Central memory CD8-positive, alpha-beta T cell (primary cell): Measurements from ENCODE around the gene MSI1.

Experiments
- ATAC-seq: fragments of 150-1000 bp; cut with Tn5 transposase; replicated peaks from 2 replicates; pipeline ENCODE4 v1.10.0; 2022; ENCODE audit warnings: mild to moderate bottlenecking, moderate FRiP score, moderate number of reproducible peaks; ENCODE audit not compliant: poor library complexity, severe bottlenecking; ENCODE audit errors: extremely low read depth
- DNase-seq, 2 donors: peaks; one replicate each; pipeline ENCODE4 v3.0.0; 2021; ENCODE audit warnings: low spot score in 2 of 2
- H3K27ac Mint-ChIP-seq: one replicate; pipeline ENCODE4 v1.8.0; 2022; ENCODE audit warnings: low read depth, mild to moderate bottlenecking, moderate library complexity, mixed read lengths
- H3K27me3 Mint-ChIP-seq: one replicate; pipeline ENCODE4 v1.8.0; 2022; ENCODE audit warnings: mixed read lengths
- H3K36me3 Mint-ChIP-seq: one replicate; pipeline ENCODE4 v1.8.0; 2022; ENCODE audit warnings: mild to moderate bottlenecking, moderate library complexity, mixed read lengths; ENCODE audit not compliant: insufficient read depth
- H3K4me1 Mint-ChIP-seq: one replicate; pipeline ENCODE4 v1.8.0; 2022; ENCODE audit warnings: mixed read lengths
- H3K4me3 Mint-ChIP-seq: one replicate; pipeline ENCODE4 v1.8.0; 2022; ENCODE audit warnings: mild to moderate bottlenecking, moderate library complexity, mixed read lengths
- H3K9me3 Mint-ChIP-seq: one replicate; pipeline ENCODE4 v1.8.0; 2022; ENCODE audit warnings: mixed read lengths

Gene MSI1

DNA sequence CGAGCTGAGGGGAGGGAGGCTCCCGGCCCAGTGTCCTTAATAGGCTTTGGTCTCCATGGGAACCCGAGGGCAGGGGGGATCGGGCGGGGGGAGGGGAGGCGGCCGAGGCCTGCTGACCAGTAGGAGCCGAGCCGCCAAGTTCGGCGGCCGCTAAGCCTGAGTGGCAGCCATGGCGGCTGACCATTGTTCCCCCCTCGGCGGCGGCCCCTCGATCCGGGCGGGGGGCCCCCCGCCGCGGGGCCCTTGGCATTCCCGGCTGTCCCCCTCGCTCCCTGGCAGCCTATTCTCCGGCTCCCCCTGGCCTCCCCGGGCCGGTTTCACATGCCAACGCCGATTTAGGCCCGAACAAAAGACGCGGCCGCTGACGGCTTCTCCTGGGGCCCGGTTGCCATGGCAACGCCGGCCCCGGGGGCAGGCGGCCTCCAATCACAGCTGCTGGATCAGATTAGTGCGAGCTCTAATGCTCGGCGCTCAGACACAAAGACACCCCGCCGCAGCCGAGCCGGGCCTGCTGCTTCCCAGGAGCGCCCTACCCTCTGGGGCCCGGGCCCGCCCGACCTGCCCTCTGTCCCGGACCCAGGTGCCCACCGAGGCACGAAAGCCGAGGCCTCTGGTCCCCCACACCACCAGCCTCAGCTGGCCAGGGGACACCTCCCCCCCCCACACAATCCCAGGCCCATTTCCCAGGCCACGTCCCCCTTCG, 7.3 kb downstream of the MSI1 start:
- Mint-ChIP-seq H3K27ac (no peak overlapping the region), H3K4me3 (no peak overlapping the region), H3K9me3 (no peaks in the 10 kb centered on the region), H3K27me3 (peaks cover 92% of the 10 kb centered on the region), H3K4me1 (peaks cover 9% of the 10 kb centered on the region), H3K36me3 (no peaks in the 10 kb centered on the region)
- ATAC-seq (no peak), DNase-seq (no peak)

- Mint-ChIP-seq H3K27me3 (peaks cover 67% of the 10 kb centered on the region), H3K9me3 (no peaks in the 10 kb centered on the region), H3K36me3 (no peaks in the 10 kb centered on the region), H3K27ac (no peak overlapping the region), H3K4me3 (no peak overlapping the region), H3K4me1 (peaks cover 9% of the 10 kb centered on the region)
- DNase-seq, result no peak
- ATAC-seq, result no peak
These were observed 9.8 kb downstream of the MSI1 start for GRCh38 chr12:120359128-120359527.

GRCh38 chr12:120358412-120359100, 10.4 kb downstream of the MSI1 start:
- H3K36me3 Mint-ChIP-seq, result no peaks in the 10 kb centered on the region
- DNase-seq (no peak), ATAC-seq (no peak)
- peaks cover 9% of the 10 kb centered on the region for H3K4me1 Mint-ChIP-seq
- H3K27ac Mint-ChIP-seq, result no peak overlapping the region
- no peaks in the 10 kb centered on the region for H3K9me3 Mint-ChIP-seq
- peaks cover 61% of the 10 kb centered on the region for H3K27me3 Mint-ChIP-seq
- H3K4me3 Mint-ChIP-seq, result no peak overlapping the region

GRCh38 chr12:120357104-120357503, 11.9 kb downstream of the MSI1 start:
- Mint-ChIP-seq H3K9me3 (no peaks in the 10 kb centered on the region), H3K4me1 (peaks cover 5% of the 10 kb centered on the region), H3K27me3 (peaks cover 47% of the 10 kb centered on the region), H3K36me3 (no peaks in the 10 kb centered on the region), H3K4me3 (no peak overlapping the region), H3K27ac (no peak overlapping the region)
- DNase-seq, result no peak
- no peak for ATAC-seq

DNA sequence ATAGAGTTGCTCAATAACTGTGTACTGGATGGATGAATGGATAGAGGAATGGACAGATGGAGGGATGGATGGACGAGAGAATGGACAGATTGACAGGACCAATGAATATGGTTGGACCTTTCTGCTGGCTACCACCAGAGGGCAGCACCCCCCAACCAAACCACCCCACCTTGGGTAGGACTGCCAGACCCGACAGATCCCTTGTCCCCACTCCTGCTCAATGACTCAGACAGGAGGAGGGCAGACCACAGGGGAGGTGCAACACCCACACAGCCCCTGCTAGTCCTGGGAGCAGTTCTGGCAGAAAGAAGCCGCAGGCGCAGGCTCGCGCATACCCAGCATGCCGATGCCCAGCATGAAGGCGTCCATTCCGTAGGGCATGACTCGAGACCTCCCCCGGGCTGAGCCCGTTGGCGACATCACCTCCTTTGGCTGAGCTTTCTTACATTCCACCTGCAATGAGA, 12.4 kb downstream of the MSI1 start:
- peak; percentile 79 for ATAC-seq
- H3K36me3 Mint-ChIP-seq, result no peaks in the 10 kb centered on the region
- no peak overlapping the region for H3K27ac Mint-ChIP-seq
- no peak overlapping the region for H3K4me3 Mint-ChIP-seq
- no peaks in the 10 kb centered on the region for H3K9me3 Mint-ChIP-seq
- DNase-seq, result peak; percentile 49 to 65
- H3K4me1 Mint-ChIP-seq, result peaks cover under 1% of the 10 kb centered on the region
- H3K27me3 Mint-ChIP-seq, result peaks cover 44% of the 10 kb centered on the region

- Mint-ChIP-seq H3K4me1 (no peaks in the 10 kb centered on the region), H3K27me3 (peaks cover 34% of the 10 kb centered on the region), H3K36me3 (no peaks in the 10 kb centered on the region), H3K27ac (no peak overlapping the region), H3K9me3 (no peaks in the 10 kb centered on the region), H3K4me3 (no peak overlapping the region)
- DNase-seq, result no peak
- no peak for ATAC-seq
These were observed 15.2 kb downstream of the MSI1 start for GRCh38 chr12:120353556-120354317.

GRCh38 chr12:120353136-120353535, 15.8 kb downstream of the MSI1 start:
- Mint-ChIP-seq H3K27me3 (peaks cover 28% of the 10 kb centered on the region), H3K4me1 (no peaks in the 10 kb centered on the region), H3K27ac (no peak overlapping the region), H3K4me3 (no peak overlapping the region), H3K36me3 (no peaks in the 10 kb centered on the region), H3K9me3 (no peaks in the 10 kb centered on the region)
- no peak for ATAC-seq
- DNase-seq, result no peak

- no peak for DNase-seq
- no peaks in the 10 kb centered on the region for H3K9me3 Mint-ChIP-seq
- no peak for ATAC-seq
- H3K27ac Mint-ChIP-seq, result no peak overlapping the region
- H3K36me3 Mint-ChIP-seq, result peaks cover 2% of the 10 kb centered on the region
- H3K4me1 Mint-ChIP-seq, result no peaks in the 10 kb centered on the region
- no peak overlapping the region for H3K4me3 Mint-ChIP-seq
- peaks cover 20% of the 10 kb centered on the region for H3K27me3 Mint-ChIP-seq
These were observed 16.8 kb downstream of the MSI1 start for GRCh38 chr12:120352117-120352516.

- H3K27me3 Mint-ChIP-seq, result peaks cover 31% of the 10 kb centered on the region
- no peak for DNase-seq
- no peak overlapping the region for H3K4me3 Mint-ChIP-seq
- no peaks in the 10 kb centered on the region for H3K9me3 Mint-ChIP-seq
- H3K36me3 Mint-ChIP-seq, result peaks cover 2% of the 10 kb centered on the region
- no peak overlapping the region for H3K27ac Mint-ChIP-seq
- no peaks in the 10 kb centered on the region for H3K4me1 Mint-ChIP-seq
- ATAC-seq, result no peak
These were observed 18.2 kb downstream of the MSI1 start for GRCh38 chr12:120350576-120351350.

DNA sequence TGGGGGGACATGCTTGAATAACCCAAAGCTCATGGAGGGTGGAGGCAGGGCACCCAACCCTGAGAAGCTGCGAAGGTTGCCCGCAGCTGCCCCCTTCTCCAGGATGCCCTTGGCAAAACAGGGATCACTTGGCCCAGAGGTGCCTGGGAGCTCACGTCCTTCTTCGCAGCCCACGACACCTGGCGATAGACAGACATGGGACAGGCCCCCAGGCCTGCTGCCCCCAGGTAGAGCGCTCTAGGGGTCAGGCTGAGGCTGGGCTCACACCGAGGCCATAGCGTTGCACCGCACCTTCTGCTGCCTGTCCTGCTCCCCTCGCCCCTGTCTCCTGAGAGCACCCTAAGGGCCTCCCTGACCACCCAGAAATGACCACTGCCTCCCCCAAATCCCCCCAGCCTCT, 21.2 kb downstream of the MSI1 start:
- Mint-ChIP-seq H3K27me3 (peaks cover 31% of the 10 kb centered on the region), H3K4me1 (no peaks in the 10 kb centered on the region), H3K36me3 (peaks cover 2% of the 10 kb centered on the region), H3K9me3 (no peaks in the 10 kb centered on the region), H3K4me3 (no peak overlapping the region), H3K27ac (no peak overlapping the region)
- ATAC-seq (no peak), DNase-seq (no peak)

- Mint-ChIP-seq H3K4me1 (no peaks in the 10 kb centered on the region), H3K36me3 (peaks cover 2% of the 10 kb centered on the region), H3K27ac (no peak overlapping the region), H3K27me3 (peaks cover 30% of the 10 kb centered on the region), H3K4me3 (no peak overlapping the region), H3K9me3 (no peaks in the 10 kb centered on the region)
- no peak for ATAC-seq
- no peak for DNase-seq
These were observed 22.3 kb downstream of the MSI1 start for GRCh38 chr12:120346681-120347080.

- Mint-ChIP-seq H3K36me3 (peaks cover 2% of the 10 kb centered on the region), H3K4me1 (no peaks in the 10 kb centered on the region), H3K4me3 (no peak overlapping the region), H3K9me3 (no peaks in the 10 kb centered on the region), H3K27me3 (peaks cover 30% of the 10 kb centered on the region), H3K27ac (no peak overlapping the region)
- no peak for ATAC-seq
- DNase-seq, result no peak
These were observed 22.9 kb downstream of the MSI1 start for GRCh38 chr12:120346031-120346430.
